ENCODE results near the gene ZC3H10.

The ZC3H10 gene

GRCh38 chr12:56128670-56129205 lies 10.7 kb downstream of the ZC3H10 start:
- no peak for DNase-seq

GRCh38 chr12:56129206-56129941 lies 11.3 kb downstream of the ZC3H10 start:
- no peak for DNase-seq

DNA sequence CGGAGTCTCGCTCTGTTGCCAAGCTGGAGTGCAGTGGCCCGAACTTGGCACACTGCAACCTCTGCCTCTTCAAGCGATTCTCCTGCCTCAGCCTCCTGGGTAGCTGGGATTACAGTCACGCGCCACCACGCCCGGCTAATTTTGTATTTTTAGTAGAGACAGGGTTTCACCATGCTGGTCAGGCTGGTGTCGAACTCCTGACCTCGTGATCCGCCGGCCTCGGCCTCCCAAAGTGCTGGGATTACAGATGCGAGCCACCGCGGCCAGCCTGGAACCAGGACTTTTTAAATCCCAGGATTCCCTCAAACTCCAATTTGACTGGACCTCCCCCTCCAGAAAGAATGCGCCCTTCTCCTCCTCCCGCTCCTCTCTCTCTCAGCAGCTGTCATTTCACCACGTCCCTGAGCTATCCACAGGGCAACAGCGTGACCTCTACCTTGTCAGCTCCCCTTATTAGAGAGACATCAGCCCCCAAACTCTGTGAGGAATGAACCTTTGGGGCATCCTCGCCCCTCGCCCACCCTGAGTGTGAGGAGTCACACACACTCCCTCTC lies 12.0 kb downstream of the ZC3H10 start:
- DNase-seq, result no peak

- DNase-seq, result no peak
Measured at GRCh38 chr12:56130876-56131275, 12.8 kb downstream of the ZC3H10 start.

DNA sequence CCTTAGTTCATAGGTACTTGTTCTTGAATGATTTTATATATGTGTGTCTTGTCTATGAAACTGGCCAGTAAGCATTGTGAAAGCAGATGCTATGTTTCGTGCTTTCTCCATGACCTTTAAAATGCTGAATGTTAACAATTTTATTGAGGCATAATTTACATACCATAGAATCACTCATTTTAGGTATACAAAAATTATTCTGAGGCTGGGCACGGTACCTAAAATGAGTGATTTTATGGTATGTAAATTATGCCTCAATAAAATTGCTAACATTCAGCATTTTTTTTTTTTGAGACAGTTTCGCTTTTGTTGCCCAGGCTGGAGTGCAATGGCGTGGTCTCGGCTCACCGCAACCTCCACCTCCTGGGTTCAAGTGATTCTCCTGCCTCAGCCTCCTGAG lies 16.8 kb downstream of the ZC3H10 start:
- no peak for DNase-seq

GRCh38 chr12:56137853-56138571 lies 19.9 kb downstream of the ZC3H10 start:
- no peak for DNase-seq

- no peak for DNase-seq
Measured at GRCh38 chr12:56141946-56142784, 24.1 kb downstream of the ZC3H10 start.

DNA sequence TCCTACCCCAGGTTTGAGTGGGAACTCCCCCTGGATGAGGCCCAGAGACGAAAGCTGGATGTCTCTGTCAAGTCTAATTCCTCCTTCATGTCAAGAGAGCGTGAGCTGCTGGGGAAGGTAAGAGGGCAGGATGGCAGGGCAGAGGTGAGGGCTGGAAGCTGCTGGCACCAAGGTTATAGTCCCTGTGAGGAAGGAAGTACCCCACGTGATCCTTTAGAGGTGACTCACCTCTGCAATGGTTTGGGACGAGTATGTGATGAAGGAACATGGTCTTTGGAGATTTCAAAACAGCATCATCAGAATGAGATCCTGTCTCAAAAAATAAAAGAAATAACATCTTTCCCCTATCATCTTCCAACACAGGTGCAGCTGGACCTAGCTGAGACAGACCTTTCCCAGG lies 25.2 kb downstream of the ZC3H10 start:
- DNase-seq, result no peak

DNA sequence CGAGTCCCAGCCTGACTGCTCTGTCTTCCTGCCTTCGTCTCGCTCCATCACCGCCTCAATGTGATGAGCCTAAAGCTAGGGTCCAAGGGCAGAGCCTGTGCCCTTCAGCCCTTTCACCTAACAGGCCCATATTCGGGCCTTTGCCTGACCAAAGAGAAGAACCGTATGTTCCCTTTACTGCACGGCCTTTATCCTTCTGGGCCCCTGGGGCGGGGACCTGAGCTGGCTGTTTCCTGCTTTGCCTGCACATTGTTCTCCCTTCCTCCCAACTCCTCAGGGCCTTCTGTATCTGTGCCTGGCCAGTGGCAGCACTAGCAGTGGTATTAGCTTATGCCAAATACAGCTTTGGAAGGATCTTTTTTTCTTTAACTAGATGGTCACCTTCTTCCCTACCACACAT lies 25.8 kb downstream of the ZC3H10 start:
- no peak for DNase-seq

- DNase-seq, result no peak
Measured at GRCh38 chr12:56145217-56145616, 27.2 kb downstream of the ZC3H10 start.

- DNase-seq, result no peak
Measured at GRCh38 chr12:56146492-56147460, 28.7 kb downstream of the ZC3H10 start.

DNA sequence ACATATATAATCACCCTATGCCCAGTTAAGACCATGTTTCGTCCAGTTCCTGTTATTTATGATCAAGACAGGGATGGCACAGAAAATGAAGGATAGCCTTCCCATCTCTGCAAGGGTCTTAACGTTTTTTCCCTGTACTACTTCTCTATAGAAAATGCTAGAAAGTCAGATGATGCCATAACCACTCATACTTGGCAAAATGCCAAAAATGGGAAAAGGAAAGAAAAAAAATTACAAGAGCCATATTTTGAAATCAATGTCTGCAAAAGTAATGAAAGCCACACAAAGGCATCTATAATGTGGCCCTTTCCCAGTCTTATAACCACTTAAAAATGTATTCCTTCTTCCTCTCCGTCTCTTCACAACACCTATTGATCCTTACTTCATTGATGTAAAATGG lies 32.5 kb downstream of the ZC3H10 start:
- no peak for DNase-seq

GRCh38 chr12:56151672-56152131 lies 33.6 kb downstream of the ZC3H10 start:
- peak; percentile 31 for DNase-seq

GRCh38 chr12:56152132-56152755 lies 34.2 kb downstream of the ZC3H10 start, which contains the start of gene MYL6B:
MYL6B (plus strand) TSS chr12:56152587; CDS start chr12:56153919, 1,332 bp downstream.
- peak; percentile 65 for DNase-seq

DNA sequence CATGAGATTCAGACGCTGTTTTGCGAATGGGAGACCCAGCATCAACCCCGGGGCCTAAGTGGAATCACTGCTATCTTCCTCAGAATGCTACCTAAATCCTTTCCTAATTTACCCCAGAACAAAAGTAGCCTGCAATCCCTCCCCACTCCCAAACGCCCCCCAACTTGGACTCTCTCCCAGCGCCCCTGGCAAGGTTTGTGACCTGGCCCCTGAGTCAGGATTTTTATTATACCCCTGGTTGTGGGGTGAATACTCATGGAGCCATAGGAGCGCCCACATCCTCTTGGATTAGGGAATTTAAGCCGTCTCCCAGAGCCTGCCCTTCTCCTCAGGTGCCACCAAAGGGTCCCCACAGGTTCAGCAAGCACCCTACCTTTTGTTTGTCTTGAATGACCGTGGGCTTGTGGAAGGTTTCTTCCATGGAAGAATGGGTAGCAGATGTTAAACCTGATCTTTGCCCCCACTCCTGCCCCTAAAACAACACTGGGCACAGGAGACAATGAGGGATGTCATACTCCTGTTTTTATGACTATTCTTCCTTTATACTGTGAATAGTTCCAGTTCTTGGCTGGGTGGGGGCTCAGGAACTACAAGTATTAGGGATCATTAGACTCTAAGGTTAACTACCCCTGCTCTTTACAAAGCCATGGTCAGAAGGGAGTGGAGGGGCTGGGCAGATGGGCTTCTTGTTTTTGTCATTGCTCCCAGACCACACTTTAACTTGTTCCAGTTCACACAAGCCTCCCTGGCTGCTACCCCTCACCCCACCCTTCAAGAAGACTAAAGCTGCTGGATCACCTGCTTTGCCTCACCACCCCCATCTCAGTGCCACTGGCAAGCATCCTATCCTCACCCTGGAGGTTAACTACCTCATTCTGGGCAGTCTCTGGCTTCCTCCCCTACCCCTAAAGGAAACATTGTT lies 35.0 kb downstream of the ZC3H10 start:
- no peak for DNase-seq

GRCh38 chr12:56153678-56154065 lies 35.6 kb downstream of the ZC3H10 start:
- DNase-seq, result no peak

- no peak for DNase-seq
Measured at GRCh38 chr12:56154246-56154771, 36.2 kb downstream of the ZC3H10 start.

DNA sequence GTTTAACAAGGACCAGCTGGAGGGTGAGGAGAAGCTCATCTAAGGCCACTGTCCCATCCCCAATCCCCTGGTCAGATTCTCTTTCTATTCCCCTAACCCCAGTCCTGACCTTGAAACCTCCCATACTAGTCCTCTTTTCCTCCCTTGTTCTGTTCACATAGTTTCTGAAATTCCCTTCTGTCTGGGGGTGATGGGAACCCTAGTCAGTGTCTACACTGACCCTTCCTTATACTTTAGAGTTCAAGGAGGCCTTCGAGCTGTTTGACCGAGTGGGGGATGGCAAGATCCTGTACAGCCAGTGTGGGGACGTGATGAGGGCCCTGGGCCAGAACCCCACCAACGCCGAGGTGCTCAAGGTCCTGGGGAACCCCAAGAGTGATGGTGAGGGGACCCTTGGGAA lies 36.8 kb downstream of the ZC3H10 start:
- DNase-seq, result no peak

- DNase-seq, result no peak
Measured at GRCh38 chr12:56155256-56155845, 37.3 kb downstream of the ZC3H10 start.

Measured in NCI-H1092 (cell line).